Hematopoietic multipotent progenitor cell (in vitro differentiated cells): Measurements from ENCODE around the gene GIPR. TPM values are rescaled to one million over a fixed set of nuclear protein-coding genes. Genes with fewer than 3 reads are reported as not detected.

Experiments used
- DNase-seq, 3 donors: peaks; one replicate each; pipeline ENCODE4 v3.0.0-alpha.2; 2011 to 2015; ENCODE audit warnings: low read depth in 2 of 3, low spot score in 2 of 3
- total RNA-seq: library from RNA; depleted of rRNA; stranded (reverse); fragments of >200 nt; gene quantifications from one replicate; pipeline ENCODE4 v1.2.3, GENCODE V29; 2012

Gene GIPR
- total RNA-seq, 1 donor: under 0.01 TPM

- no peak for DNase-seq
Measured at GRCh38 chr19:45645068-45645630, 22.9 kb upstream of the GIPR start.

GRCh38 chr19:45645631-45646344 lies 22.2 kb upstream of the GIPR start:
- DNase-seq: peak; percentile 69 to 92 (median 88)

GRCh38 chr19:45646345-45646698 lies 21.7 kb upstream of the GIPR start:
- no peak for DNase-seq

GRCh38 chr19:45650722-45651121 lies 17.3 kb upstream of the GIPR start:
- DNase-seq: no peak

GRCh38 chr19:45653634-45654033 lies 14.4 kb upstream of the GIPR start:
- no peak for DNase-seq

- DNase-seq: no peak
Measured at GRCh38 chr19:45655073-45655472, 12.9 kb upstream of the GIPR start.

- no peak for DNase-seq
Measured at GRCh38 chr19:45657520-45658167, 10.4 kb upstream of the GIPR start.

- DNase-seq: no peak
Measured at GRCh38 chr19:45659096-45659729, 8.8 kb upstream of the GIPR start.

- no peak for DNase-seq
Measured at GRCh38 chr19:45660636-45661035, 7.4 kb upstream of the GIPR start.

- DNase-seq: no peak
Measured at GRCh38 chr19:45663800-45664199, 4.2 kb upstream of the GIPR start.

- DNase-seq: no peak
Measured at GRCh38 chr19:45664575-45664974, 3.4 kb upstream of the GIPR start.

GRCh38 chr19:45668342-45668871 lies 386 bp downstream of the GIPR start:
- DNase-seq: no peak

GRCh38 chr19:45670670-45671453 lies 2.8 kb downstream of the GIPR start:
- DNase-seq: peak in 2 of 3 donors; percentile 59 to 66

GRCh38 chr19:45674946-45675345 lies 6.9 kb downstream of the GIPR start:
- DNase-seq: no peak

GRCh38 chr19:45676851-45677263 lies 8.8 kb downstream of the GIPR start:
- no peak for DNase-seq

- DNase-seq: peak in 2 of 3 donors; percentile 88 to 89
Measured at GRCh38 chr19:45677351-45678230, 9.6 kb downstream of the GIPR start.

- DNase-seq: peak; percentile 78 to 82 (median 81)
Measured at GRCh38 chr19:45681391-45682015, 13.5 kb downstream of the GIPR start.

GRCh38 chr19:45682117-45682516 lies 14.1 kb downstream of the GIPR start:
- DNase-seq: no peak

GRCh38 chr19:45682908-45683307 lies 14.9 kb downstream of the GIPR start:
- no peak for DNase-seq
